Activated T-cell treated with anti-CD3 and anti-CD28 coated beads, Interleukin-2, amount 50 U/mL, for 72 hours (primary cell): Measurements from ENCODE around the gene ADAT2. TPM values are rescaled to one million over a fixed set of nuclear protein-coding genes. Genes with fewer than 3 reads are reported as not detected.

Experiments
- ATAC-seq, 2 donors: fragments of 150-1000 bp; cut with Tn5 transposase; replicated peaks in 1 of 2; 2 replicates each; pipeline ENCODE4 v1.10.0; 2021; ENCODE audit warnings: moderate library complexity in 2 of 2, mild to moderate bottlenecking in 1 of 2
- DNase-seq, 2 donors: peaks; one replicate each; pipeline ENCODE4 v3.0.0; 2021 to 2022; ENCODE audit warnings: mixed read lengths in 1 of 2
- H3K27ac Mint-ChIP-seq: one replicate; pipeline ENCODE4 v1.8.0; 2022; ENCODE audit warnings: mild to moderate bottlenecking, moderate library complexity, mixed read lengths
- H3K27me3 Mint-ChIP-seq: one replicate; pipeline ENCODE4 v1.8.0; 2022; ENCODE audit warnings: low read depth, mixed read lengths
- H3K36me3 Mint-ChIP-seq, 2 donors: one replicate each; pipeline ENCODE4 v1.8.0; 2022; ENCODE audit warnings: mixed read lengths in 2 of 2, mild to moderate bottlenecking in 1 of 2; ENCODE audit not compliant: insufficient read depth in 2 of 2
- H3K4me1 Mint-ChIP-seq: one replicate; pipeline ENCODE4 v1.8.0; 2022; ENCODE audit warnings: low read depth, mixed read lengths
- H3K4me3 Mint-ChIP-seq, 2 donors: one replicate each; pipeline ENCODE4 v1.8.0; 2022; ENCODE audit warnings: mild to moderate bottlenecking in 2 of 2, mixed read lengths in 2 of 2, moderate library complexity in 2 of 2
- H3K9me3 Mint-ChIP-seq, 2 donors: one replicate each; pipeline ENCODE4 v1.8.0; 2022; ENCODE audit warnings: mixed read lengths in 2 of 2
- total RNA-seq, 2 donors: library from RNA; stranded (reverse); gene quantifications; one replicate each; pipeline ENCODE4 v1.2.3, GENCODE V29; 2022

ADAT2 gene
- total RNA-seq, 2 donors from 2014 or later: 27.3 to 29.0 TPM

DNA sequence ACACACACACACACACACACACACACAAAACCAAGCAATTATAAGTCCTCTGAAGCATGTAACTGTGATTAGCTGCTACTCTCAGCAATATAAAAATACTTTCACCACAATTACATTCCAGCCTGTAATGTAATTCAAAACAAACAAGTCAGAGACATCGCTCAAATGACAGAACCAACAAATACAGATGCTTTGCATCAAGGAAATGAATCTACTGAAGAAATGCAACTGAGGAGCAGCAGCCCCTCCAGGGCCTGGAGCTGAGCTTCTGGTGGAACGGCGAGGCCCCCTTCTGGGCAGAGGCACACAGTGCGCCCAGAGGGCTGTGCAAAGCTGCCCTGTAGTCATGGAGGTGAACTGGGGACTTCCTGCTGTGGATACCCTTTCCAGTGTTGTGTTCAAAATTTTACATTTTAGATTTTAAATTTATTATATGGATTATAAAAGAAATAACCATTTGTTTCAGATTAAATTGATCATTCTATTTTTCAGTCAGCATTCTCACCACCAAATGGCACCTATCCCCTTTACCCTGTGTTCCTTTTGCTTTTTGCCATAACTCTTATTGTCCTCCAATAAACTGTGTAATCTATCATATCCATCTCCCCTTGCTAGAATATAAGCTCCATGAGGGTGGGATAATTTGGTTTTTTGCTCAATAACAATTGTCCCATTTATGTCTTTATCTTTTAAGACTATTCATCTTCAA lies 23.2 kb downstream of the ADAT2 start:
- Mint-ChIP-seq H3K9me3 (no peaks in the 10 kb centered on the region), H3K4me1 (peaks cover 11% of the 10 kb centered on the region), H3K27me3 (no peaks in the 10 kb centered on the region), H3K36me3 (peaks cover 0 to 8% of the 10 kb centered on the region in 2 donors), H3K27ac (peak overlapping the region; percentile 75), H3K4me3 (no peak overlapping the region)
- peak; percentile 94 to 99 for ATAC-seq
- DNase-seq: peak; percentile 76 to 77

DNA sequence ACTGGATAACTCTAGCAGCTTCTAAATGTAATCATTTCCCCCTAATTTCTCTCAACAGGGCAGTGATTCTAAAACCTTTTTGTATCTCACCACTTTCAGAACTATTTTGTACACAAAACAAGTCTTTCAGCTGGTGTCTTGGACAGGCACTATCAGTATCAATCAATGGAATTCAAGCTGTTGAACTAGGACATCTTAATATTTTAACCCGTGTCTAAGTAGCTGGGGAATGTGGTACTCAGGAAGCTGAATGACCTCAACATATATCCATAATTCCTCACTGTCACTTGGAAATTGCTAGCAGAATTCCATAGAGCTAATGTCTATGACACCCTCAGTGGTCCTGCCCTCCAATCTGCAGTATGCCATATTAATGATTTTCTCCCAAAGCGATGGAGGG lies 24.5 kb downstream of the ADAT2 start:
- no peak for ATAC-seq
- no peak for DNase-seq
- no peak overlapping the region for H3K4me3 Mint-ChIP-seq
- peaks cover 0 to 5% of the 10 kb centered on the region in 2 donors for H3K36me3 Mint-ChIP-seq
- H3K9me3 Mint-ChIP-seq: no peaks in the 10 kb centered on the region
- peaks cover 4% of the 10 kb centered on the region for H3K4me1 Mint-ChIP-seq
- H3K27ac Mint-ChIP-seq: no peak overlapping the region
- no peaks in the 10 kb centered on the region for H3K27me3 Mint-ChIP-seq

DNA sequence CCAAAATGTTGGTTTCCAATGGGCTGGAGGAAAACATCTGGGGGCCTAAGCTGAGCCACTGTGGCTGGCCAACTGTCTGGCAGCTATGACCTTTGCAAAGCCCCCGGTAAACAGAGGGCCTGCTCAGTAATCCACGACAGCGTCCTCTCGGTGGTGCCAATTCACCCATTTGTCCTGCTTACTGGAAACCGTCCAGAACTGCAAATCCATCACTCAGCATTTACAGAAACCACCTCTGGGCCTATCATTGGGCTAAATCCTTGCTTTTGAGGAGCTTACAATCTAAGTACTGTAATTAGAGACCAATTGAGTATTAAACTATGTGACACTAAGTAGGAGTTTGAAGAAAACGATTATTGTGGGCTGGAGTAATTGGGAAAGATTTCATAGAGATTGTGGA lies 31.0 kb downstream of the ADAT2 start:
- no peak for DNase-seq
- no peak for ATAC-seq
- H3K27ac Mint-ChIP-seq: no peak overlapping the region
- H3K27me3 Mint-ChIP-seq: no peaks in the 10 kb centered on the region
- no peaks in the 10 kb centered on the region for H3K9me3 Mint-ChIP-seq
- peaks cover 0 to 5% of the 10 kb centered on the region in 2 donors for H3K36me3 Mint-ChIP-seq
- H3K4me3 Mint-ChIP-seq: no peak overlapping the region
- no peaks in the 10 kb centered on the region for H3K4me1 Mint-ChIP-seq

DNA sequence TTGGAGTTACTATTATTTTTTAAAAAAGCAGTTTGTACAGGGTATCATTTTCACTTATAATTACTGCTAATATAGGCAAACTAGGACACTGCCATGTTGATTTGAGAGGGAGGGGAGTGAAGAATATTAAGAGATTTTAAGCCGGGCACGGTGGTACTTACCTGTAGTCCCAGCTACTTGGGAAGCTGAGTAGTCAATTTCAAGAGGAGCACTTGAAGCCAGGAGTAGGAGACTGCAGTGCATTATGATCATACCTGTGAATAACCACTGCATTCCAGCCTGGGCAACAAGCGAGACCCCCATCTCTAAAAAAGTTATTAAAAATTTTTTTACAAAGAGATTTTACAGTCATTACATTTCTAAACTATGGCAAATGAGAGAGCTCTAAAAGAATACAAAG lies 35.7 kb downstream of the ADAT2 start:
- Mint-ChIP-seq H3K27me3 (no peaks in the 10 kb centered on the region), H3K27ac (no peak overlapping the region), H3K9me3 (peaks cover 0 to 2% of the 10 kb centered on the region in 2 donors), H3K4me1 (no peaks in the 10 kb centered on the region), H3K36me3 (peaks cover 0 to 3% of the 10 kb centered on the region in 2 donors), H3K4me3 (no peak overlapping the region)
- ATAC-seq (no peak), DNase-seq (no peak)

DNA sequence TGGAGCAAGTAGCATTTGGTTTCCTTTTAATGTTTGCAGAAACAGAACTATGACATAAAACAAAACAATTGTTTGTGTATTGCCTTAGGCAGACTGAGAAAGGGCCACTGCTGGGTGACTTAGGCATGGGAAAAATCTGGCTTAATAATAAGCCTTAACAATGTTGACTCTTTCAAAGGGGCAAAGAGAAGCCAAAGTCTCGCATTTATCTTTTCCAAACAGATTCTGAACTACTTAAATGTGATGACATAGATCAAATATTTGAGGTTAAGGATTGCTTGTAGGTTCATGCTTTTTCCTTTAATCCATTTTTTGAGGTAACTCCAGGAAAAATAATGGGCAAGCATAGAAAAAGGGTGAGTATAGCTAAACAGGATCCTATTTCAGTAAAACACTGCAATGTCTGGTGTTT lies 39.6 kb downstream of the ADAT2 start:
- Mint-ChIP-seq H3K36me3 (peaks cover 0 to 3% of the 10 kb centered on the region in 2 donors), H3K27me3 (no peaks in the 10 kb centered on the region), H3K9me3 (peaks cover 0 to 3% of the 10 kb centered on the region in 2 donors), H3K4me3 (no peak overlapping the region), H3K4me1 (no peaks in the 10 kb centered on the region), H3K27ac (no peak overlapping the region)
- DNase-seq (no peak), ATAC-seq (no peak)

DNA sequence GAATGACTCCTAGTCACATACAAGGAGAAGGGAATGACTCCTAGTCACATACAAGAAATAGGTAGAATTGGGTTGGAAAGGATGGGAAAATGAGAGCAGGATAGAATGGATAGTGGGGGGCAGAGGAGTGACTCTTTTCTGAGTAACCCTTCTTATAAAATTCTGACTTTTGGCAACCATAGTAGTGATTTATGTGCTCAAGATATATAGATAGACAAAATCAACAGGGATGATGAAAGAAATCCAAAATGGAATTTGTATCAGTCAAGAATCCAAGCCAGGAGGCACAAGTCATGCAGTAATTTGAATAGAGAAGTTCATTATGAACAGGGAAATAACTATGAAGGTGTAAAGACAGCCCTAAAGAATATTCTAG lies 41.7 kb downstream of the ADAT2 start:
- Mint-ChIP-seq H3K27me3 (no peaks in the 10 kb centered on the region), H3K4me3 (no peak overlapping the region), H3K9me3 (peaks cover 0 to 3% of the 10 kb centered on the region in 2 donors), H3K36me3 (peaks cover 0 to 3% of the 10 kb centered on the region in 2 donors), H3K27ac (no peak overlapping the region), H3K4me1 (no peaks in the 10 kb centered on the region)
- no peak for DNase-seq
- no peak for ATAC-seq

DNA sequence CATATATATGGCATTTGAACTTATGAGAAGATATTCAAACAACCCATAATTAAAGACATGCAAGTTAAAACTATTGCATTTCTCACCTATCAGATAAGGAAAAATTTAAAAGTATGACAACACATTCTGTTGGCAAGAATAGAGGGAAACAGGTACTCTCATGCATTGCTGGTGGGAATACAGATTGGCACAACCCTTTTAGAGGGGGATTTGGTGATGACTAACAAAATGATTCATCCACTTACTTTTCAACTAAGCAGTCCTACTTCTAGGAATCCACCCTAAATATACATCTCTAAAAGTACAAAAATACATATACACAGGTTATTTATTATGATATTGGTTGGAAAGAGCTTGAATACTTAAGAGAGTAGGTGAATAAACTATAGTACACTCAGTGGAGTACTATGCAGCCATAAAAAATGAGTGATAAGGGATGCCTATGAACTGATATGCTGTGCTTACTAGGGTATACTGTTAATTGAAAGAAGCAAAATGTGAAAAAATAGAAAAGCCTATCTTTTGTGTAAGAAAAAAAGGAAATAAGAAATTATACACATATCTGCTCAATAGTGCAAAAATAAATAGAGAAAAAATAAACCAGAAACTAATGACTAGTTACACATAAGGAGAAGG lies 42.2 kb downstream of the ADAT2 start:
- H3K36me3 Mint-ChIP-seq: peaks cover 0 to 3% of the 10 kb centered on the region in 2 donors
- H3K27ac Mint-ChIP-seq: no peak overlapping the region
- H3K9me3 Mint-ChIP-seq: peaks cover 0 to 3% of the 10 kb centered on the region in 2 donors
- no peaks in the 10 kb centered on the region for H3K4me1 Mint-ChIP-seq
- no peak for DNase-seq
- H3K27me3 Mint-ChIP-seq: no peaks in the 10 kb centered on the region
- H3K4me3 Mint-ChIP-seq: no peak overlapping the region
- no peak for ATAC-seq

DNA sequence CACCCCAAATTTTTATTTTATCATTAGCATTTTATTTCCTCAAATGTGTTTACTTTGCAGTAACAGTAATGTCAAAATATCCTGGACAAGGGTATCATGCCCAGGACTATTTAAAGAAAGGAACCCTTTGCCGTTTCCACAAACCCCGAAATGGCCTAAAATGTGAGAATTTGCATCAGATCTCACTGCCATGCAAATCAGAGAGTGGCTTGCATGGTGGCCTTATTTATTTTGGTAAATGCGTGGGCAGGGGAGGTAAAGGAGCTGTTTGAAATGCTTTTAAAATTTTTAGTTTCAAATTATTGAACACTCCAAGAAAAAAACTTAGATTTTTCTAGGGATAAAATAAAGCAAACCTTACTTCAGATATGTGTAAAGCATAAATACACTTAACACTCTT lies 43.8 kb downstream of the ADAT2 start:
- Mint-ChIP-seq H3K27me3 (no peaks in the 10 kb centered on the region), H3K4me1 (no peaks in the 10 kb centered on the region), H3K9me3 (peaks cover 0 to 3% of the 10 kb centered on the region in 2 donors), H3K4me3 (no peak overlapping the region), H3K27ac (no peak overlapping the region), H3K36me3 (peaks cover 0 to 3% of the 10 kb centered on the region in 2 donors)
- DNase-seq: no peak
- ATAC-seq: no peak

DNA sequence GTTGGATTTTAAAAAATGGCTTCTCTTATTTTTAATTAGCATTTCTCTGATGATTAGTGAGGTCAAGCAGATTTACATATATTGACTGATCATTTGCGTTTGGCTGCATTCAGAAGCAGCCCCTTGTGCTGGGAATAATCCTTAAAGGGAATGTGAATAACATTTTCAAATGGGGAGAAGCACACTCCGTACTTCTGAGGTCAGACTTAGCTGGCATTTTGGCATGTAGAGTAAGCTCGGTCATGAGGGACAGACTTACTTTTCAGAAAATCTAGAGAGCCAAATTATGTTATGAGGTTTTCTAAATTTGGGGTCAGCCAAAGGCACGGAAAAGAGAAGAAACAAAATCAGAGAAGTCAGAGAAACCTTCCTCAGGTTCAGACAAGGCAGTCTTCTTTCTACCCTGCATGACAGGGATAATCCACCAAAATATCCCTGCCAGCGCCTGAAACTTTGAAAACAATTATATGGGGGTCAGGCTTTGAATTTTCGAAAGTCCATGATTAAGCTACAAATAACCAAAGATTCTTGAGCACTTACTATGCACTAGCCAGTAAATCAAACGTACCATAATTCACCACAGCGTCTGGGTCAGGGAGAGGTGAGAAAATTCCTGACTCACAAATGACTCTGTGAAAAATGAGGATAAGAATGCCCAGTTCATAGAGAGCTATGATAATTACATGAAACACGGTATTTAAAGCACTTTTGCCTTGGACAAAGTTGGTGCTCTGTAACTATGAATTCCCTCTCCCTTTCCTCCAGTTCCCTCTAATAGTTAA lies 44.9 kb downstream of the ADAT2 start:
- DNase-seq: no peak

DNA sequence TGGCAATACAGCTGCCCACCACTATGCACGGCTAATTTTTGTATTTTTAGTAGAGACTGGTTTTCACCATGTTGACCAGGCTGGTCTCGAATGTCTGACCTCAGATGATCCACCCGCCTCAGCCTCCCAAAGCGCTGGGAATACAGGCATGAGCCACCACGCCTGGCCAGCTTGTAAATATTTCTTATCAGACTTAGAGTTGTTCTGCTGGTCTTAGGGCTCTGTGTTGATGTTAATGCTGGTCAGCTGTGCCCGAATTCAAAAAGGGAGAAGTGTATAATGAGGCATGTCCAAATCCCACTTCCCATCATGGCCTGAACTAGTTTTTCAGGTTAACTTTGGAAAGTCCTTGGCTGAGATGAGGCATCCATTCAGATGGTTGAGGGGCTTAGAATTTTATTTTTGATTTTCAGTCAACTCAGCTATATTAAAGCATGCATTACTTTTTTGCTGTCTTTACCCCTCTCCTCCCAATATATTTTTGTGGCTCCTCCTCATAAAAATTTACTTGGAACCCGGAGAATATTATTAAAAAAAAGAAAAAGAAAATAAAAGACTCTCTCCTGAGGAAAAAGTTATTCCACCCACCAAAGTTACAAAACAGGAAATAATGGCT lies 47.7 kb downstream of the ADAT2 start:
- no peak for DNase-seq
- Mint-ChIP-seq H3K36me3 (no peaks in the 10 kb centered on the region), H3K4me3 (no peak overlapping the region), H3K9me3 (no peaks in the 10 kb centered on the region), H3K4me1 (peaks cover 25% of the 10 kb centered on the region), H3K27me3 (peaks cover 7% of the 10 kb centered on the region), H3K27ac (no peak overlapping the region)
- ATAC-seq: no peak

More for the DNA sequence above, 44.9 kb downstream of the ADAT2 start:
- H3K9me3 Mint-ChIP-seq: peaks cover 0 to 3% of the 10 kb centered on the region in 2 donors
- H3K27me3 Mint-ChIP-seq: no peaks in the 10 kb centered on the region
- no peak for ATAC-seq
- H3K27ac Mint-ChIP-seq: no peak overlapping the region
- H3K4me3 Mint-ChIP-seq: no peak overlapping the region
- H3K36me3 Mint-ChIP-seq: peaks cover 0 to 3% of the 10 kb centered on the region in 2 donors
- peaks cover 8% of the 10 kb centered on the region for H3K4me1 Mint-ChIP-seq

DNA sequence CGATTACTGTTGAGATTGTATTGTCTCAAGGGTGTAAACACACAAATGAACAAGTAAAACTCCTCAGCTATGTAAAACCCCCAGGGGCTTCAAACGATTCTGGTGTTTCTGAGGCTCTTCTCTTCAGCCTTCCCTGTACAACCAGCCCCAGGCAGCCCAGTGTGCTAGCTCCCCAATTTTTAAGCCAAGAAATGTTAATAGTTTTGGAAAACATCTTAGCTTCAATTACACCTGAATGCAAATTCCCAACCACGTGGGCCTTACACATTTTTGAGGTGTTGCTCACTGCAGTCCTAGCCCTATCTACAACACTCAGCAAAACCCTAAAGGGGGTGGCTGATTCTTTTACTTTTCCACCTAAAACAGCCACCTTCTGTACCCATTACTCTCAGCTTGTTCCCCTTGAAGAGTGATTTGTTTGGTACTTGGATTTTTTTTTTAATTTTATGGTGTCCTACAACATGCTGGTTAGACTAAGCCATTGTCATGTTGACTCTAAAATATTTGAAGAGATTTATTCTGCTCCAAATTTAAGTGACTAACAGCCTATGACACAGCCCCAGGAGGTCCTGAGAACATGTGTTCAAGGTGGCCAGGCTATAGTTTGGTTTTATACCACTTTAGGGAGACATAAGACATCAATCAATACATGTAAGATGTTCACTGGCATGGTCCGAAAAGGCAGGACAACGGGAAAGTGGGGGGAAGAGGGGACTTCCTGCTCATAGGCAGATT lies 48.7 kb downstream of the ADAT2 start:
- Mint-ChIP-seq H3K27me3 (peaks cover 7% of the 10 kb centered on the region), H3K27ac (no peak overlapping the region), H3K4me1 (peaks cover 25% of the 10 kb centered on the region), H3K36me3 (no peaks in the 10 kb centered on the region), H3K9me3 (no peaks in the 10 kb centered on the region), H3K4me3 (no peak overlapping the region)
- no peak for DNase-seq
- no peak for ATAC-seq

DNA sequence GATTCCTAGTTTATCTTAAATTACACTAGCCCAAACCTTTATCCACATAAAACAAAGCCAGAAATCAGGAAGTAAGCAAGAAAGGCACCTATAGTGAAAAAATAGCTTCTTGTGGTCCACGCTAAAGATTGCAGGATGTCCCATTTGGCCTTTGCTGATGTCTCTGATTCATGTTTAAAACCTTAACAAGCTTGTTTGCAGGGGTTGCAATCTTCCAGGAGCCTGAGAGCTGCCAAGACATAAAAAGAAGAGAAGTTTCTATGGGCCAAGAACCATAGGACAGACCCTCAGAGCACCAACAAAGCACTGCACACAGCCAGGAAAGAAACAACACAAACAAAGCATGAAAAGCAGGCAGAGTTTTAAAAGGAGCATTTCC lies 49.4 kb downstream of the ADAT2 start:
- no peak overlapping the region for H3K27ac Mint-ChIP-seq
- DNase-seq (no peak), ATAC-seq (no peak)
- no peak overlapping the region for H3K4me3 Mint-ChIP-seq
- no peaks in the 10 kb centered on the region for H3K9me3 Mint-ChIP-seq
- peaks cover 25% of the 10 kb centered on the region for H3K4me1 Mint-ChIP-seq
- H3K27me3 Mint-ChIP-seq: peaks cover 7% of the 10 kb centered on the region
- H3K36me3 Mint-ChIP-seq: no peaks in the 10 kb centered on the region
